ENCODE data around the gene TCF12.

Gene TCF12

GRCh38 chr15:57224664-57225063 is 306.2 kb downstream of the TCF12 start:
- DNase-seq = no peak

GRCh38 chr15:57227166-57227565 is 308.7 kb downstream of the TCF12 start:
- DNase-seq = peak in 1 of 2 experiments; percentile 16

GRCh38 chr15:57227899-57228298 is 309.5 kb downstream of the TCF12 start:
- no peak for DNase-seq

- DNase-seq = no peak
These were observed 310.0 kb downstream of the TCF12 start for GRCh38 chr15:57228395-57228794.

GRCh38 chr15:57229051-57229450 is 310.6 kb downstream of the TCF12 start:
- no peak for DNase-seq

GRCh38 chr15:57231559-57231958 is 313.1 kb downstream of the TCF12 start:
- no peak for DNase-seq

GRCh38 chr15:57234156-57234555 is 315.7 kb downstream of the TCF12 start:
- no peak for DNase-seq

GRCh38 chr15:57235186-57235585 is 316.7 kb downstream of the TCF12 start:
- DNase-seq = peak in 1 of 2 experiments; percentile 53

- DNase-seq = peak; percentile 95 to 98
These were observed 317.4 kb downstream of the TCF12 start for GRCh38 chr15:57235873-57236272.

GRCh38 chr15:57236561-57237300 is 318.3 kb downstream of the TCF12 start:
- DNase-seq = peak in 1 of 2 experiments; percentile 33

- DNase-seq = peak in 1 of 2 experiments; percentile 23
These were observed 318.8 kb downstream of the TCF12 start for GRCh38 chr15:57237301-57237642.

GRCh38 chr15:57237676-57238075 is 319.2 kb downstream of the TCF12 start:
- no peak for DNase-seq

- DNase-seq = peak; percentile 81 to 96
These were observed 326.7 kb downstream of the TCF12 start for GRCh38 chr15:57245130-57245529.

- no peak for DNase-seq
These were observed 327.3 kb downstream of the TCF12 start for GRCh38 chr15:57245714-57246113.

- DNase-seq = no peak
These were observed 329.6 kb downstream of the TCF12 start for GRCh38 chr15:57248074-57248473.

GRCh38 chr15:57251308-57251707 is 332.9 kb downstream of the TCF12 start:
- DNase-seq = peak in 1 of 2 experiments; percentile 51

GRCh38 chr15:57251941-57252340 is 333.5 kb downstream of the TCF12 start:
- no peak for DNase-seq

GRCh38 chr15:57253082-57253481 is 334.6 kb downstream of the TCF12 start:
- peak in 1 of 2 experiments; percentile 72 for DNase-seq

GRCh38 chr15:57253500-57253899 is 335.1 kb downstream of the TCF12 start:
- DNase-seq = no peak

GRCh38 chr15:57255751-57256341 is 337.4 kb downstream of the TCF12 start:
- no peak for DNase-seq

- DNase-seq = no peak
These were observed 338.5 kb downstream of the TCF12 start for GRCh38 chr15:57256939-57257338.

GRCh38 chr15:57259568-57260040 is 341.2 kb downstream of the TCF12 start:
- peak in 1 of 2 experiments; percentile 38 for DNase-seq

- DNase-seq = no peak
These were observed 345.1 kb downstream of the TCF12 start for GRCh38 chr15:57263520-57263919.

- no peak for DNase-seq
These were observed 354.4 kb downstream of the TCF12 start for GRCh38 chr15:57272771-57273357.

Data from NCI-H524 (cell line).